Activated T-cell treated with anti-CD3 and anti-CD28 coated beads for 4 hours (primary cell): ENCODE results near the gene TARS3.

ENCODE experiments used
- DNase-seq: peaks from one replicate; pipeline ENCODE4 v3.0.0-alpha.2; 2020

TARS3 gene

DNA sequence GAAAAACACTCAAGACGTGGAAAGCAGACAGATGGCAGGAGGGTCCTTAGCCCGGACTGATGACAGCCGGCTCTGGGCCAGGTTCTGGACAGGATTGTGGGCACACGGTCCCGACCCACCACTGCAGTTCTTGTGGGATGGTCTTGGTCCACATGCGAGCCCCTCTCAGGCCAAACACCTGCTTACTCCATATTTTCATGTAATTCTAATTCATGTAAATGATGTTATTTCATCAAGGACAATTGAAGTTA is 104.7 kb downstream of the TARS3 start:
- DNase-seq, result no peak

DNA sequence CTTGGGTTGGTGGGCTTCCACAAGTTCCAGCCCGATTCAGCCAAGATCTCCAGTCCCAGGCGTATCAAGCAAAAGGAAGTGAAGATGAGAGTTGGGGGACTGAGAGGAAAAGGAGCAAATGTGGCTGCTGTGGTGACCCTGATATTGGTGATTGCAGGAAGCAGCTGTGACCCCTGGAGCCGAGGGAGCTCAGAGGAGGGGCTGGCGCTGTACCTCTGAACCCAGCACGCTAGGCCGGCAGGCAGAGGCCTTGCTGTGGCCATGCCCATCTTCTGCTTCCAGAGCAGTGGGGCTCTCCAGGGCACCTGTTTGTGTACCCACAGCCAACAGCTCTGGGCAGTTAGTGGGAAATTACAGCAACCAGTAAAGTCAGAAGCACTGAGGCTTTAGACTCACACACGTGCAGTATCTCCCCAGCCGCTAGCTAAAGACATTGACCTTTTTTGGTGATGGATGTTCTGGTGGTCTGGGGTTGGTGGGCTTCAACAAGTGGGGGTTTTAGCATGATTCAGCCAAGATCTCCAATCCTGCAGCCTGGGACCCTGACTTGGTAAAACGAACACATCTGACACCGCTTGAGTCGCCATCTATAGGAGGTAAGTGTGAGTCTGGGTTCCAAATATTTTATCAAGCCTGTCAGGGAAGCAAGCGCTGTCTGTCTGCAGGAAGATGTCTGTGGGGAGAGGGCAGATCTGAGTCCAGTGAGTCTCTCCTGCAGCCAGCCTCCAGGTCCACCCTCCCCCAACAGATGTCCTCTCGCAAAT is 105.2 kb downstream of the TARS3 start:
- DNase-seq, result no peak

DNA sequence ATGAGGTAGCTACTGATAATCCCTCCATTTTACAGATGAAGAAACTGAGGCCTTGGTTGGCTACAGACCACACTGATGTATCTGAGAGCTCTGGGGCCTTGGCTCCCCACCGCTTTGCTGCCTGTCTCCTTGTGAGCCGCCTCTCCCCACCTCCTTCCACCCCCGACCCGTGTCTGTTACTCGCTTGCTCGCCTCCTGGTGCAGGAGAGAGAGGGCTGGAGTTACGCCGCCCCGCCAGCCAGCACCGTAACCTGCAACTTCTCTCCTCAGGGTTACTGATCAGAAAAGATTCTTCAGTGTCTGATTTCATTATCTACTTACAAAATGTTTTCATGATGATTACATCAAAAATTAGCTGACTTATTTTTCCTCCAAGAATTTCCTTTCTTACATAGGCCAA is 106.2 kb downstream of the TARS3 start:
- no peak for DNase-seq

DNA sequence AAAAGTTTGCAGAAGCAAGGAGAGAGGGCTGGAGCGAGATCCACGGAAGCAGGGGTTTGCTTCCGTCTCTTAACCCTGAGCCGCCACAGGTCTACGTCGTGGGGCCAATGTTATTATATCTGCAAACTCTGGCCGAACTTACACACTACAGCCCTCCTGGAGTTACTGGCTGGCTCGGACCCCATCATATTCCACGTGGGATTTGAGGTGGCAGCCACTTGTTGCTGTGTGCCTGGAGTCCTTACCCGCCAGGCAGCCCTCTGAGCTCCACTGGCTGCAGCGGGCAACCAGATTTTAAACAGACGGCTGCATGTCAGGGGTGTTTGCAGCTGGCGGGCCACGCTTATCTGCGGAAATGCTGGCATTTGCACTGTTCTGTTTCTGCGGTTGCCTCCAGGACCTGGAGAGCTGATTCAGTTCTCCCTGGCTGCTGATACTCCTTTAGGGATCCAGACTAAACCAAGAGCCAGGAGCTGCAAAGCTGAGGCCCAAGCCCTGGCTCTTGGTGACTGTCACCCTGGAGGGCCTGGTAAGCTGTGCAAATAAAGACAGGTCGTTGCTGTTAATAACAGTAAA is 106.8 kb downstream of the TARS3 start:
- DNase-seq, result no peak

DNA sequence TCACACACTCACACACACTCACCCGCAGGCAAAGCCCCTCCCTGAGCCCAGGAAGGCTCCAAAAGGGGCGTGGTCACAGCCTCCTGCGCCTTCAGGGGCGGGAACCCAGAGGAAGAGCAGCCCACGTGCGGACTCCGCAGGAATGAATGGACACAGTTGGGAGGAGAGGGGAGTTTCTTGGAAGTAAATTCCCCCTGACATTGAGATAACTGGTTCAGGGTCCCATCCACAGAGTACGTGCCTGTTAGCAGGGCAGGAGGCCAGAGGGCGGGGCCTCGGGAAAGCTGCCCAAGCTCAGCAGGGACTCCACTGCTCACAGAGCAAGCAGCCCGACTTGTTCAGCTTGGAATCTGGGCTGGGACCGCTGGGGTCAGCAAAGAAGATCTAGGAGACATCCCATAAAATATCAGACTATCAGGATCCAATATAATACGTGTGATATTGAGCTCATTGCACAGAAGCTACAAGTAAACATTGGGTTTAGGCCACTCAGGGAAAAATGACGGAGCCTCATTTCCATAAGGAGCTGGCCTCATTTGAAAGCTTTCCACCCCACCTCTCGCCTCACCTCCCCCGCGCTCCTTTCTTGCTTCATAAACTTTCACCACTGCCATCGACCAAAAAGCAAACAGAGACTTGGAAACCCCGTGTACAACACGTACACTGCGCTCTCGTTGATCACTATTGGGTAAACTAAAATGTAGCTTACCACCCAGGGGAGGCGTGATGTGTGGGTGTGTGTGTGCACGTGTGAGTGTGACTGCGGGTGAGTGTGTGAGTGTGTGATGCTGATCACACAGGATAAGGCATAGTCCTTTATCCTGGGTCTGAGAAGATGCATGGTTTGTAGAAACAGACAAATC is 108.1 kb downstream of the TARS3 start:
- DNase-seq, result no peak

DNA sequence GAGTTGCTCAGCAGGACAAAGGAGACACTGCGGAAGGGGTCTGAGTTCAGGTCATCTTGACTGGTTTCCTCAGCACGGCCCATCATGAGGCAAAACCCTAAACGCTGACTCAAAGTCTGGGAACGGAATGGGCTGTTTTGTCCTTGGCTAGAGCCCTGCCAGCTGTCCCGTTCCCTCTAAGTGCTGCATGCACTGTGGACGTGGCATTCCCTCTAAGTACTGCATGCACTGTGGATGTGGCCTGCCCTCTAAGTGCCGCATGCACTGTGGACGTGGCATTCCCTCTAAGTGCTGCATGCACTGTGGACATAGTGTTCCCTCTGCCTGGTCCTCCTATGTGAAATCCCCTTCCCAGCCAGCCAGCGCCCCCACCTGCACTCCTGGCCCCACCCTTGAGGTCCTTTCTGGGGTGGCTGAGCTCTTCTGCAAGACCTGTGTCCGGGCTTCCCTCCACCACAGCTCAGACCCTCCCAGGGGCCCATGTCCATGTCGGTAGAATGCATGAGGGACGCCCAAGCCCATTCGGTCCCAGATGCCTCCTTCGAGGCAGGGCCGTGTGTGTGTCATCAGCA is 108.8 kb downstream of the TARS3 start:
- DNase-seq, result no peak

DNA sequence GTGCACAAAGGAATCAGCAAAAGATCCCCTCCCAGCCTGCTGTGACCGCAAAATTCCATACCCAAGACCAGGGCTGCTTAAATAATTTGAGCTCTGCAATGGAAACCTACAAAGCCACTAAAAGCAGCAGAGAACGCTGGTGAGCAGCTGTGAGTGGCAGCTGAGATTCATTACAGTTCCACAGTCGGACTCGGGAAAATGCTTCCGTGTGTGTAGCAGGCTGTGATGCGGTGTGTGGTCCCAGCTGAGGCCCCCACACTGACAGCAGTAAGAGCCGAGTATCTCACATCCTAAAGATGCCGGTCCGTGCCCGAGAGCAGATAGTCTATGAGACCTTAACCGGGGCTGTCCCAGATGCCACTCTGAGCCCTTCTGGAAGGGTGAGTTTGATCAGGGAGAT is 109.5 kb downstream of the TARS3 start:
- no peak for DNase-seq

DNA sequence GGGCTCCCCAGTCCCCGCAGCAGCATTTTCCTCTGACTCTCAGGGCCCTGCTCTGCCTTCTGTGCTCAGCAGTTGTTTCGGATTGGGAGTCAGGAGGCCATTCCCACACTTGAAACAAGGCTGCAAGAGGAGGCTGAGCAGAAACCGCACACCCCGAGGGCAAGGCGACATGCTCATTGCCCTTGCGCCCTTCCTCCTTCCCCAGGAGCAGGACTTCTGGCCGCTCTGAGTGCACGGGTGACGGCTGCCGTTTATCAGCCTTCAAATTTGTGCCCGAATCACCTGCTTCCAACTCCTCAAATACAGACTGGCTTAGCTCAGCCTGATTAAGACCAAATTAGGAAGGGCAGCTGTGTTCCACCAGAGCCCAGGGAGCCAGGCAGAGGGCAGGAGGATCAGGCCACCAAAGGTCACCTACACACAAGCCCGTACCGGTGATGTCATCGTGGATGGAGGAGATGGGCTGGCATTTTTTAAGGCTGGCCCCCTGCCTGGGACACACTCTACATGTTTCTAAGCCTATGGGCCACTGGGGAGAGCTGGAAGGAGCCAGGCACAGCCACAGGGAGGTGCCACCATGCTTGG is 110.2 kb downstream of the TARS3 start:
- no peak for DNase-seq

DNA sequence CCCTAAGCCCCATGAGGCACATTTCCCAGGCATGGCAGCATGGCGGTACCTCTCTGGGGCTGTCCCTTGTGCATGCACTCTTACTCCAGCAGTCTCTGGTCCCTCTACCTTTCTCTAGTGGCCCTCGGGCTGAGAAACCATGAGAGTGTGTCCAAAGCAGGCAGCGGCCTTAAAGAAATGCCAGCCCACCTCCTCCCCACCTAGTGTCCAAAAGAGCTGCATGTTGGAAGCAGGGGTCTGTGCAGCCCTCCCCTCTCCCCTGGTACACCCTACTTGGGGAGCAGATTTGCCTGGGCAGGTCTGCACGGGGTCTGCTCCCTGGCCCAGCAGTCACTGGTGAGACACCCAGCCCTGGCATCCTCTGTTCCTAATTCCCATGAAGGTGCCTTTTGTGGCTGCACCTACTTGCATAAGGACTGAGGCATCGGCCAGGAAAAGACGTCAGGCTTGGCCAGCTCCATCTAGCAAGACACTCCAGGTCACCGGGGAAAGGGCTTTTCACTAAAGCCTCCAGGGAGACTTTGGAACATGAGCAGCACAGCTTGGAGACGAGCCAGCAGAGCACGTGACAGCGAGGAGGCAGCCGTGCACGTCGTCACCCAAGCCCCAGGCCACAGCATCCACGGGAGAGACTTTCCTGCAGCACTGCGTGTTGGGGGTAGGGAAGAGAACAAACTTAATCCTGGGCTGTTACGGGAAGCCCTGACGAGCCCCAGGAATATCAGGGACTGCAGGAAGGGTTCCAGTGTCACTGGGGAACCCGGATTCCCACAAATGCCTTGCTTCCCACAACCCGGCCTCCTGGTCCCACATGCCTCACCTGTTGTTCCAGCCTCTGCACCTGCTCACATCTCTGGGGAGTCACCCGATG is 110.9 kb downstream of the TARS3 start:
- no peak for DNase-seq

DNA sequence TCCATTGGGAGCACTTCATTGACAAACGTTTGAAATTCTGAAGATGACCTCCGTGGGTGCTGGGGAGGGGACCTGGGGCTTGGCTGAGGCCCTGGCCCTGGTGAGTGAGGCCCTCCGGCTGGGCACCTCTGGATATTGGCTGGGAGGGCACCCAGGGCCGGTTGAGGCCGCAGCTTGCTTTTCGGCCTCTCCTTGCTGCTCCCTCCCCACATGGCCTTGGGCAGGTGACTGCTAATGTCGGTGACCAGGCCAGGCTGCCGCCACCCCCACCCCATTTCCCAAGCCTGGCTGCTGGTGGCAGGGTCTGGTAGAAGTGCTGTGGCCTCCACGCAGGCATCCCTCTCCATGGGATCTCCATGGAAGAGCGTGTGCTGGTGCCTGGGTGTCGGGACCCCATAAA is 111.6 kb downstream of the TARS3 start:
- DNase-seq, result no peak

DNA sequence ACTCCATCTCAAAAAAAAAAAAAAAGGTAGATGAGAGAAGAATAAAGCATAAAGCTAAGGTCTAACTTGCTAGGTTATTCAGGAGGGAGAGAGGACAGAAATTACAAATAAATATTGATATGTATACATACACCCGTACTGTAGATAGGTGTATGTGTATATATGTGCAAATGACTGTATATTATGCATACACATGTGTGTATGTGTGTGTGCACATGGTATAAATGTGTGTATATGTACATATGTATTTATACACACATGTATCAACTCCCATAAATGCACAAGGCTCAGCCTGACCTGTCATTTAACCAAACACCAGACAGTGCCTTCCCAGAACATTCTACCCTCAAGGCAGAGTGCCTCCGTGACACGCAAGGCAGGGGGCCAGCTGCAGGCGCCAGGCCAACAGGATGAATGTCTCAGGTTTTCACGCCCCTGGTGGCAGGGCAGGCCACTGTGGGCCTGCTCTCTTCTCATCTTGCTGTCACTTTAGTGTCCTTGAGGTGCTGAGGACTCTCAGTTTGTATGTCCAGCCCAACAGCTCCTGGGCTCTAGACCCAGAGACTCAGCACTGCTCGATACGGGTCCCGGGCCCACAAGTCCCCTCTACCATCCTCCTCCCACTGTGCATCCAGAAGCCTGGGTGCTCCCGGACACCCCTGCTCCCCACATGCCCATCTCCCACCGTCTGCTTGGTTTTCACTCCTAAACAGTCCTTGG is 112.5 kb downstream of the TARS3 start:
- DNase-seq, result no peak

DNA sequence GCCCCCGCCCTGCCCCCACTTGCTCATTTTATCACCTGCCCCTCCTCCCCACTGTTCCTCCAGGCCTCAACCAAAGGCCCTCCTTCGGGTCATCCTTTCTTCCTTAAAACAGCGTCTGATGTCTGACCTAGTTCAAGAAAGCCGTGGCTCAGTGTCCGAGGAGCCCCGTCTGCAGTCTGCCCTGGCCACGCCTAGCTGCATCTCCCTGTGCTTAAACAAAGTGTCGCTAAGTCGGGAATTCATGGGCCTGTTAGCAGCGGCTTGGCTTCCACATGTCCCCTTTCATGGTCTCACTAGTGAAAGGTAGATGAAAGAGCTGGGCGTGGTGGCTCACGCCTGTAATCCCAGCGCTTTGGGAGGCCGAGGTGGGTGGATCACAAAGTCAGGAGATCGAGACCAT is 113.3 kb downstream of the TARS3 start:
- DNase-seq, result no peak

DNA sequence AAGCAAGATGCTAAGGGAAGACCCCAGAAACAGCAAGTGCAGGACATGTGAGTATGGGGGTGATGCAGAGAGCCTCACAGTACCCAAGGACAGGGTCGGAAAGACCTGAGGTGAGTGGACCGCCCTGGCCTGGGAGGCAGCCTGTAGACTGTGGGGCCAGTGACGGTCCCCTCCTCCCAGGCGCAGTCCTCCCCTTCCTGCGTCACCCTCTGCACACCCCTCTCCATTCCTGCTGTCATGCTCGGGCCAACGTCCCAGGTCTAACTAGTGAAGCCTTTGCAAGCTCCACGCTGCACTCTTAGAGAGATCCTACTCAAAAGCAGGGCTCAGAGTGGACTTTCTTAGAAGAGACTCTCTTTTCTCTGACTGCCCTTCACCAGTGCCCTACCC is 113.7 kb downstream of the TARS3 start:
- DNase-seq, result no peak

DNA sequence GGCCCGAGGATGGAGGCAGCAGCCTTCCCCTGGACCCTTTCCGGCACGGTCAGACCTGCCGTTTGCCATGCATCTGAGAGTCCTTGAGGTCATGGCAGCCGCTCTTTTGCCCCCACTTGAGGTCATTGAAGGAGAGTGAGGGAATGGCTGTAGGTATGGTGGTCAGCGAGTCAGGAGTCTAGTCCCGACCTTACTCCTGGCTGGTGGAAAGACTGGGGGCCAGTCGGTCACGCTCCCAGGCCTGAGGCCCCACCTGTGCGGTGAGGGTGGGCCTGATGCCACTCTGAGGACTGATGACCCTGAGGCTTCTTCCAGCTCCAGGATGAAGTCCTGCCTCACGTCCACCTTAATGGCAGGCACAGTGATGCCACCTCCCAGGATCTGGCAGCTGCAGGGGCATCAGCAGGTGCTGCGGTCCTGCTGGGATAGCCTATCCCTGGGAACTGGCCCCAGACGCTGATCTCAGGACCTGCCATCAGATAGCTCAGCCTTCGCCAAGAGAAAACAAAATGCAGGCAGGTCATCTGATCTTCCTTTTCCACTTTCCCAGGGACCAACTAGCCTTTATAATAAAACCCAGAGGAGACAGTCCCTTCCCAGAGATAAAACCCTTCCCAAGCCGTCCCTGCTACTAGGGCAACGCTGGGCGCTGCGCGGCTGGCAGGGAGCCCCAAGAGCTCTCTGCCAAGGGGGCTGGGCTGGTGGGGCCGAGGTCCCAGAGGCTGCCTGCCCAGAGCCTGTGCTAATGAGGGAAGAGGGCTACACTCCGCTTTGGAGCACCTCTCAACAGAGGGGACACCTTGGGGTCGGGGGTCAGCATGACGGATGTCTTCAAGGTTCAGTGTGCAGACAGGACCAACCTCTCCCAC is 114.3 kb downstream of the TARS3 start:
- no peak for DNase-seq

DNA sequence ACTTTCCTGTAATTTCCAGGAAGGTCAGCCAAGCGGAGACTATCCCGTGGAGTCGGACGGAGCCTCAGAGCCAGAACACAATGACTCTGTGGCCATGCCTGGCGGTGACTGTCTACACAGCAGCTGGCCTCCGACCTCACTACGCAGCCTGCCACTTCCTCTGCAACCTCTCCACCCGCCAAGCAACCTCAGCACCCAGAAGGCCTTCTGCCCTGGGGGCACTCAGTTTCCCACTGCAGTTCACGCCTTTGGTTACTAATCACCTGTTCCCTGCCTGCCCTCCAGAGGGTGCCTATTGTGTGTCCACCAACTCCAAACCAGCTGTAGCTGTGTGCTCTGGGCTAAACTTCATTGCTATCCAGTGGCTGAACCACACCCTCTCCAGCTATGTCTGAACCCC is 116.1 kb downstream of the TARS3 start:
- no peak for DNase-seq

DNA sequence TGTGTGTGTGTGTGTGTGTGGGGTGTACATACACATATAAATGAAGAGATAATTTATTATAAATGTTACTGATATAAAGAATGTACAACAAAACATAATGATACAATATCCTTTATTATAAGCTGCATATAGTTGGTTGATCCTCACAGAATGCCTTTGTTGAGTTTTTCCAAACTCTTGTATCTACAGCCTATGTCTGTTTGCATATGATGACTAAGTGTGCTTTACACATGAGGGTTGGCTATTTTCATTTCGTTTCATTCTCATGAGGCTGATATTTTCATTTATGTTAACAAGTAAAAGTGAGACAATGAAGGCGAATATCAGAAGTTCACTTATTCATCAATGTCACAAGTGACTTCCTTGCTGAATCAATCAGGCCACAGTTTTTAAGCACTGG is 117.2 kb downstream of the TARS3 start:
- no peak for DNase-seq

DNA sequence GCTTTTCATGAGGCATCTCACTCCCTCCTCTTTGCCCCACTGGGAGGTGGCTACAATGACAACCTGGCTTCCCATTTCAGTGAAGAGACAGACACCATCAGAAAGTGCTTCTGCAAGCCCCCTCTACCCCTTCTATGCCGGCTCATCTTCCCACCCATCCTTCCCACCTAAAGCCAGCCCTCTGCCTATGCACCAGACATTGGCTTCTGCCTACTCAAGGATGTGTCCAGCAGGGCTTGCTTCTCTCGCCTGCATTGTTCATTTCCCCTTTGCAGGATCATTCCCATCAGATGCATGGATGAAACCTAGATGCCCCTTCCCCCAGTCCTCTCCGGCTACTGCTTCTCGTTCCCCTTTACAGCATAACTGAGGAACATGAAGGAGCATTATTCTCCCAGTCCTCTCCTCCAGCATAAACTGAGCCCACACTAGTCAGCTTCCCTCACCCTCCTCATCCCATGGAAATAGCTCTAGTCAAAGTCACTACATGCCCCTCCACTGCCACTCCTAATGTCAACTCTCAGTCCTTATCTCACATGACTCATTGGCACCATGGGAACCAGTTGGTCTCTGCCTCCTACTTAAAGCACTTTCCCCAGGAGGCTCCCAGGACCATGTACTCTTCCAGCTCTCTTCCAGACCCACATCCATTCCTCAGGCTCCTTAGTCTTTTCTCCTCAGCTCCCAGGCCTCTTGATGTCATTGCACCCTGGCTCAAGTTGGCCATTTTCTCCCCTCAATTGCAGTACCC is 120.0 kb downstream of the TARS3 start:
- DNase-seq, result no peak
